Right atrium auricular region (tissue), 2 donors: ENCODE measurements around the gene GAREM2. TPM values are rescaled to one million over a fixed set of nuclear protein-coding genes. Genes with fewer than 3 reads are reported as not detected.

Experiments
- DNase-seq: peaks from one replicate; pipeline ENCODE4 v3.0.0-alpha.2; 2019; ENCODE audit warnings: low spot score
- H3K27ac ChIP-seq, 2 donors: fragments of 200-600 bp; sonication (generic); 1 replicate in 1 of 2; 2 replicates in 1 of 2; pipeline ENCODE4 v1.5.1; 2016 to 2019
- H3K27me3 ChIP-seq, 2 donors: fragments of 200-600 bp; sonication (generic); one replicate each; pipeline versions ENCODE4 v1.5.1 to v1.6.0; 2017 to 2019
- H3K36me3 ChIP-seq: fragments of 200-600 bp; sonication (generic); one replicate; pipeline ENCODE4 v1.5.1; 2016
- H3K4me1 ChIP-seq, 2 donors: fragments of 200-600 bp; sonication (generic); one replicate each; pipeline versions ENCODE4 v1.5.1 to v1.6.0; 2017 to 2019
- H3K4me3 ChIP-seq, 2 donors: fragments of 200-600 bp; sonication (generic); 1 replicate in 1 of 2; 2 replicates in 1 of 2; pipeline ENCODE4 v1.5.1; 2017 to 2019; ENCODE audit warnings: mild to moderate bottlenecking in 1 of 2, moderate library complexity in 1 of 2
- H3K9me3 ChIP-seq, 2 donors: fragments of 200-600 bp; sonication (generic); one replicate each; pipeline ENCODE4 v1.5.1; 2019
- total RNA-seq, 2 donors: library from RNA; depleted of rRNA; stranded (reverse); fragments of >200 nt; gene quantifications; one replicate each; pipeline ENCODE4 v1.1.0, GENCODE V29; 2016
- TF ChIP-seq, protein P1 (sequence below), 2 donors: fragments of 200-600 bp; sonication (generic); IDR thresholded peaks; one replicate each; pipeline ENCODE4 v1.5.1; 2019; ENCODE audit warnings: antibody characterized with exemption in 2 of 2

Gene GAREM2
- total RNA-seq, 2 donors from 2014 or later, result 3.0 to 48.4 TPM

- peaks cover 15% of the 10 kb centered on the region for H3K36me3 ChIP-seq
- no peak for DNase-seq
These were observed 14.2 kb downstream of the GAREM2 start for GRCh38 chr2:26187114-26187513.

DNA sequence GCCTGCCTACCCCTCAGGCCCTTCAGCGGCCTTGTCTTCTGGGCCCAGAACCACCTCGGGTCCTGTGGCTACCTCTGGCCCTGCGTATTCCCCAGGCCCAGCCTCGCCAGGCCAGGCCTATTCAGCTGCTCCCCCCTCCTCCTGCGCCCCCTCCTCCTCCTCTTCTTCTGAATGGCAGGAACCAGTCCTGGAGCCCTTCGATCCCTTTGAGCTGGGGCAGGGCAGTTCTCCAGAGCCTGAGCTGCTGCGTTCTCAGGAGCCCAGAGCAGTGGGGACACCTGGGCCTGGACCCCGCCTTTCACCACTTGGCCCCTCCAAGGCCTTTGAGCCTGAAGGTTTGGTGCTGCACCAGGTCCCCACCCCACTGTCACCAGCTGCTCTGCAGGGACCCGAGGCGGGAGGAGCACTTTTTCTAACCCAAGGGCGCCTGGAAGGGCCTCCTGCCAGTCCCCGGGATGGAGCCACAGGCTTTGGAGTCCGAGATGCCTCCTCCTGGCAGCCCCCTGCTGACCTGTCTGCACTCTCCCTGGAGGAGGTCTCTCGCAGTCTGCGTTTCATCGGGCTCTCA lies 14.7 kb downstream of the GAREM2 start:
- TF ChIP-seq, protein P1, sequence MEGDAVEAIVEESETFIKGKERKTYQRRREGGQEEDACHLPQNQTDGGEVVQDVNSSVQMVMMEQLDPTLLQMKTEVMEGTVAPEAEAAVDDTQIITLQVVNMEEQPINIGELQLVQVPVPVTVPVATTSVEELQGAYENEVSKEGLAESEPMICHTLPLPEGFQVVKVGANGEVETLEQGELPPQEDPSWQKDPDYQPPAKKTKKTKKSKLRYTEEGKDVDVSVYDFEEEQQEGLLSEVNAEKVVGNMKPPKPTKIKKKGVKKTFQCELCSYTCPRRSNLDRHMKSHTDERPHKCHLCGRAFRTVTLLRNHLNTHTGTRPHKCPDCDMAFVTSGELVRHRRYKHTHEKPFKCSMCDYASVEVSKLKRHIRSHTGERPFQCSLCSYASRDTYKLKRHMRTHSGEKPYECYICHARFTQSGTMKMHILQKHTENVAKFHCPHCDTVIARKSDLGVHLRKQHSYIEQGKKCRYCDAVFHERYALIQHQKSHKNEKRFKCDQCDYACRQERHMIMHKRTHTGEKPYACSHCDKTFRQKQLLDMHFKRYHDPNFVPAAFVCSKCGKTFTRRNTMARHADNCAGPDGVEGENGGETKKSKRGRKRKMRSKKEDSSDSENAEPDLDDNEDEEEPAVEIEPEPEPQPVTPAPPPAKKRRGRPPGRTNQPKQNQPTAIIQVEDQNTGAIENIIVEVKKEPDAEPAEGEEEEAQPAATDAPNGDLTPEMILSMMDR (IDR thresholded peaks at IDR 0.05), result no peak
- peaks cover 0 to 15% of the 10 kb centered on the region in 2 donors for H3K4me1 ChIP-seq
- H3K9me3 ChIP-seq, result no peaks in the 10 kb centered on the region
- H3K4me3 ChIP-seq, result no peak overlapping the region
- no peak for DNase-seq
- H3K27me3 ChIP-seq, result no peaks in the 10 kb centered on the region
- no peak overlapping the region for H3K27ac ChIP-seq
- peaks cover 20% of the 10 kb centered on the region for H3K36me3 ChIP-seq

More at GRCh38 chr2:26187114-26187513, 14.2 kb downstream of the GAREM2 start:
- TF ChIP-seq, protein P1 (IDR thresholded peaks at IDR 0.05), result no peak
- H3K9me3 ChIP-seq, result no peaks in the 10 kb centered on the region
- H3K27me3 ChIP-seq, result no peaks in the 10 kb centered on the region
- peaks cover 0 to 15% of the 10 kb centered on the region in 2 donors for H3K4me1 ChIP-seq
- no peak overlapping the region for H3K4me3 ChIP-seq
- no peak overlapping the region for H3K27ac ChIP-seq

DNA sequence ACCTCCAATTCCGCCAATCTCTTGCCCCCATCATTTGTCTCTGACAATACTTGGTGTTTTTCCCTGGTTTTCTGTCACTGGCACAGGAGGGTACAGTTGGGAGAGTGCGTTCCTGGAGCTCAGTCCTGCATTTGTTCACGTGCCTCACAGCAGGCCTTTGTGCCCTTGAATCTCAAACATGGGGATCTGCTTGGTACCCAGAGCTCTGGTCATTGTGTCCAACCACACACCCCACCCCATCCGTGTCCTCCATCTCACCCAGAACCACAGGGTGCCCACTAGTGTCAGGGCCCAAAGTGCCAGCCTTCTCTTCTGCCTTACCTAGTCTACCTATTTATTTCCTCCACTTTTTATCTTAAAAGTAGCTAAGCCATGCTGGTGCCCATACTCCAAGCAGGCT lies 16.2 kb downstream of the GAREM2 start:
- no peak for DNase-seq
- Histone ChIP-seq H3K4me3 (no peak overlapping the region), H3K4me1 (peaks cover 0 to 15% of the 10 kb centered on the region in 2 donors), H3K27me3 (no peaks in the 10 kb centered on the region), H3K9me3 (no peaks in the 10 kb centered on the region), H3K36me3 (peaks cover 35% of the 10 kb centered on the region), H3K27ac (no peak overlapping the region)
- TF ChIP-seq, protein P1 (IDR thresholded peaks at IDR 0.05), result no peak

- no peak for DNase-seq
- Histone ChIP-seq H3K27ac (no peak overlapping the region), H3K4me3 (no peak overlapping the region), H3K27me3 (no peaks in the 10 kb centered on the region), H3K4me1 (peaks cover 0 to 12% of the 10 kb centered on the region in 2 donors), H3K36me3 (peaks cover 42% of the 10 kb centered on the region), H3K9me3 (no peaks in the 10 kb centered on the region)
- TF ChIP-seq, protein P1 (IDR thresholded peaks at IDR 0.05), result no peak
These were observed 16.9 kb downstream of the GAREM2 start for GRCh38 chr2:26189751-26190150.

- Histone ChIP-seq H3K36me3 (peaks cover 47% of the 10 kb centered on the region), H3K9me3 (no peaks in the 10 kb centered on the region), H3K27me3 (no peaks in the 10 kb centered on the region), H3K4me3 (no peak overlapping the region), H3K4me1 (peaks cover 0 to 7% of the 10 kb centered on the region in 2 donors), H3K27ac (no peak overlapping the region)
- TF ChIP-seq, protein P1 (IDR thresholded peaks at IDR 0.05), result no peak
- no peak for DNase-seq
These were observed 17.5 kb downstream of the GAREM2 start for GRCh38 chr2:26190369-26190768.
